ENCODE measurements around the gene PSMC5. TPM values are rescaled to one million over a fixed set of nuclear protein-coding genes. Genes with fewer than 3 reads are reported as not detected.

Gene PSMC5
- total RNA-seq, 2 experiments from 2014 or later: 32.6 to 105 TPM

DNA sequence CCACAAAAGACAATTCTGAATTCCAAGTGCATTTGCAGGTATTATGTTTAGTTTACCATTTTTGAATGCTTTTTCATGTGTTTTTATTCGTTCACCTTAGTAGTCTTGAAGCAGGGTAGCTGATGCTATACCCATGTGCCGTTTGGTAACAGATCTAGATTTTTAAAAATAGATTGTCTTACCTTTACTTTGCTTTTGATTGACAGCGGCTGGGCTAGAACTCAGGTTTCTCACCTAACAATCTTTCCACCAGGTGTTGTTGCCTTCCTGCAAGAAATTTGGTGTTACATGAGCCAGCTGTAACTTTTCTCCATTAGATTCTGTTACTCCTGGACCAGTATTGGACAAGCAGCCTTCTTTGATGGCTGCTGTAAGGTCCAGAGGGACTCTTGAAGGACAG, 1.7 kb downstream of the PSMC5 start:
- Histone ChIP-seq H3K36me3 (ENCODE audit: insufficient read depth, low read length) (peaks cover 82% of the 10 kb centered on the region), H3K4me1 (ENCODE audit: insufficient read depth, low read length, poor library complexity, severe bottlenecking) (peaks cover 23% of the 10 kb centered on the region), H3K4me2 (ENCODE audit: low read length) (peak overlapping the region; percentile 91), H2AFZ (ENCODE audit: low read length) (no peak overlapping the region), H3K27ac (ENCODE audit: low read depth, low read length, poor library complexity, severe bottlenecking) (no peak overlapping the region), H3K4me3 (ENCODE audit: low read depth, low read length, poor library complexity, severe bottlenecking) (peak overlapping the region; percentile 78), H3K9me2 (ENCODE audit: insufficient read depth, low read length) (no peaks in the 10 kb centered on the region), H3K79me2 (ENCODE audit: insufficient read depth, low read depth, low read length) (peaks cover 31% of the 10 kb centered on the region), H3K9me3 (ENCODE audit: low read length) (no peaks in the 10 kb centered on the region), H4K20me1 (ENCODE audit: insufficient read depth, low read length) (no peaks in the 10 kb centered on the region)
- intact Hi-C loops (cut with micrococcal nuclease; ENCODE audit: unreplicated experiment): loop anchor here (5.0 kb wide), 1 partner anchor 87 kb away; the partner anchor contains the start of gene STRADA
- POLR2A ChIA-PET: interaction anchor here (0.9 to 2.7 kb wide), 4 partner anchors 11 to 130 kb away, joined by 3 to 20 read pairs (median 6); partner anchors contain the start of gene SMARCD2
- no TSS peak for BruUV-seq (replicated peaks)
- TF ChIP-seq, protein P1, sequence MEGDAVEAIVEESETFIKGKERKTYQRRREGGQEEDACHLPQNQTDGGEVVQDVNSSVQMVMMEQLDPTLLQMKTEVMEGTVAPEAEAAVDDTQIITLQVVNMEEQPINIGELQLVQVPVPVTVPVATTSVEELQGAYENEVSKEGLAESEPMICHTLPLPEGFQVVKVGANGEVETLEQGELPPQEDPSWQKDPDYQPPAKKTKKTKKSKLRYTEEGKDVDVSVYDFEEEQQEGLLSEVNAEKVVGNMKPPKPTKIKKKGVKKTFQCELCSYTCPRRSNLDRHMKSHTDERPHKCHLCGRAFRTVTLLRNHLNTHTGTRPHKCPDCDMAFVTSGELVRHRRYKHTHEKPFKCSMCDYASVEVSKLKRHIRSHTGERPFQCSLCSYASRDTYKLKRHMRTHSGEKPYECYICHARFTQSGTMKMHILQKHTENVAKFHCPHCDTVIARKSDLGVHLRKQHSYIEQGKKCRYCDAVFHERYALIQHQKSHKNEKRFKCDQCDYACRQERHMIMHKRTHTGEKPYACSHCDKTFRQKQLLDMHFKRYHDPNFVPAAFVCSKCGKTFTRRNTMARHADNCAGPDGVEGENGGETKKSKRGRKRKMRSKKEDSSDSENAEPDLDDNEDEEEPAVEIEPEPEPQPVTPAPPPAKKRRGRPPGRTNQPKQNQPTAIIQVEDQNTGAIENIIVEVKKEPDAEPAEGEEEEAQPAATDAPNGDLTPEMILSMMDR (conservative IDR thresholded peaks at IDR 0.05; ENCODE audit: low read length): no peak
- no peak for TF ChIP-seq EZH2phosphoT487 (IDR thresholded peaks at IDR 0.05; ENCODE audit: borderline replicate concordance, low read depth, low read length)
- no peak for DNase-seq (ENCODE audit: low spot score)
- CTCF ChIA-PET (ENCODE audit: unreplicated experiment): no interaction called here

DNA sequence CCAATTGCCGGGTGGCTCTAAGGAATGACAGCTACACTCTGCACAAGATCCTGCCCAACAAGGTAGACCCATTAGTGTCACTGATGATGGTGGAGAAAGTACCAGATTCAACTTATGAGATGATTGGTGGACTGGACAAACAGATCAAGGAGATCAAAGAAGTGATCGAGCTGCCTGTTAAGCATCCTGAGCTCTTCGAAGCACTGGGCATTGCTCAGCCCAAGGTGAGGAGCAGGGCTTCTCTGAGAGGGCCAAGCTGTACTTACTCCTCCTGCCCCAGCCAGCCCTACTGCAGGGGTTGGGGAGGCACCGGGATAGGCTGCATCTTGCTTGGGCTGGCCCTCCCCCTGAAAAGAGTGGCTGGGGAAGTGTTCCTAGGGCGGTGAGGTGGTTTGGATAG, 3.0 kb downstream of the PSMC5 start:
- CTCF ChIA-PET (ENCODE audit: unreplicated experiment): no interaction called here
- POLR2A ChIA-PET: no interaction called here
- TF ChIP-seq EZH2phosphoT487 (IDR thresholded peaks at IDR 0.05; ENCODE audit: borderline replicate concordance, low read depth, low read length): no peak
- TF ChIP-seq, protein P1 (conservative IDR thresholded peaks at IDR 0.05; ENCODE audit: low read length): no peak
- H3K9me3 ChIP-seq (ENCODE audit: low read length): no peaks in the 10 kb centered on the region
- no peaks in the 10 kb centered on the region for H4K20me1 ChIP-seq (ENCODE audit: insufficient read depth, low read length)
- peaks cover 30% of the 10 kb centered on the region for H3K4me1 ChIP-seq (ENCODE audit: insufficient read depth, low read length, poor library complexity, severe bottlenecking)
- no peak overlapping the region for H3K4me3 ChIP-seq (ENCODE audit: low read depth, low read length, poor library complexity, severe bottlenecking)
- H2AFZ ChIP-seq (ENCODE audit: low read length): no peak overlapping the region
- H3K9me2 ChIP-seq (ENCODE audit: insufficient read depth, low read length): no peaks in the 10 kb centered on the region
- peaks cover 82% of the 10 kb centered on the region for H3K36me3 ChIP-seq (ENCODE audit: insufficient read depth, low read length)
- intact Hi-C loops (cut with micrococcal nuclease; ENCODE audit: unreplicated experiment): no loop called here
- no peak for DNase-seq (ENCODE audit: low spot score)
- BruUV-seq (replicated peaks): no TSS peak
- H3K79me2 ChIP-seq (ENCODE audit: insufficient read depth, low read depth, low read length): peaks cover 31% of the 10 kb centered on the region
- no peak overlapping the region for H3K4me2 ChIP-seq (ENCODE audit: low read length)
- no peak overlapping the region for H3K27ac ChIP-seq (ENCODE audit: low read depth, low read length, poor library complexity, severe bottlenecking)

DNA sequence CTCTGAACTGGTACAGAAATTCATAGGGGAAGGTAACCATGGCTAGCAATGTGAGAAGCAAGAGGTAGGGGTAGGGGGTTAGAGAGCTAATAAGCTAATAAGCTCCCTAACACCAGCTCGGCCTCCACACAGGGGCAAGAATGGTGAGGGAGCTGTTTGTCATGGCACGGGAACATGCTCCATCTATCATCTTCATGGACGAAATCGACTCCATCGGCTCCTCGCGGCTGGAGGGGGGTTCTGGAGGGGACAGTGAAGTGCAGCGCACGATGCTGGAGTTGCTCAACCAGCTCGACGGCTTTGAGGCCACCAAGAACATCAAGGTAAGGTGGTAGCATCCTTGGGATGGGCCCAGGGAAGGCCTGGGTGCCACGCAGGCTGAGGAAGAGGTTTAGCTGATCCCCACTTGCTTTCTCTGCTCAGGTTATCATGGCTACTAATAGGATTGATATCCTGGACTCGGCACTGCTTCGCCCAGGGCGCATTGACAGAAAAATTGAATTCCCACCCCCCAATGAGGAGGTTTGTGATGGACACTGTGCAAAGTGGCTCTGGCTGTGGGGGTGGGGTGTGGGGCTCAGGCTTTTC, 3.8 kb downstream of the PSMC5 start:
- peaks cover 25% of the 10 kb centered on the region for H3K4me1 ChIP-seq (ENCODE audit: insufficient read depth, low read length, poor library complexity, severe bottlenecking)
- peaks cover 26% of the 10 kb centered on the region for H3K79me2 ChIP-seq (ENCODE audit: insufficient read depth, low read depth, low read length)
- H2AFZ ChIP-seq (ENCODE audit: low read length): no peak overlapping the region
- no peak overlapping the region for H3K4me2 ChIP-seq (ENCODE audit: low read length)
- no peak for DNase-seq (ENCODE audit: low spot score)
- no peaks in the 10 kb centered on the region for H3K9me3 ChIP-seq (ENCODE audit: low read length)
- CTCF ChIA-PET (ENCODE audit: unreplicated experiment): no interaction called here
- no peaks in the 10 kb centered on the region for H3K9me2 ChIP-seq (ENCODE audit: insufficient read depth, low read length)
- no peak overlapping the region for H3K4me3 ChIP-seq (ENCODE audit: low read depth, low read length, poor library complexity, severe bottlenecking)
- H3K36me3 ChIP-seq (ENCODE audit: insufficient read depth, low read length): peaks cover 82% of the 10 kb centered on the region
- intact Hi-C loops (cut with micrococcal nuclease; ENCODE audit: unreplicated experiment): no loop called here
- POLR2A ChIA-PET: no interaction called here
- TF ChIP-seq EZH2phosphoT487 (IDR thresholded peaks at IDR 0.05; ENCODE audit: borderline replicate concordance, low read depth, low read length): no peak
- TF ChIP-seq, protein P1 (conservative IDR thresholded peaks at IDR 0.05; ENCODE audit: low read length): no peak
- H3K27ac ChIP-seq (ENCODE audit: low read depth, low read length, poor library complexity, severe bottlenecking): no peak overlapping the region
- BruUV-seq (replicated peaks): TSS peak; percentile 86
- no peaks in the 10 kb centered on the region for H4K20me1 ChIP-seq (ENCODE audit: insufficient read depth, low read length)

Data from OCI-LY7 (cell line).